Measurements from ENCODE around the gene RANBP17.

Gene RANBP17

DNA sequence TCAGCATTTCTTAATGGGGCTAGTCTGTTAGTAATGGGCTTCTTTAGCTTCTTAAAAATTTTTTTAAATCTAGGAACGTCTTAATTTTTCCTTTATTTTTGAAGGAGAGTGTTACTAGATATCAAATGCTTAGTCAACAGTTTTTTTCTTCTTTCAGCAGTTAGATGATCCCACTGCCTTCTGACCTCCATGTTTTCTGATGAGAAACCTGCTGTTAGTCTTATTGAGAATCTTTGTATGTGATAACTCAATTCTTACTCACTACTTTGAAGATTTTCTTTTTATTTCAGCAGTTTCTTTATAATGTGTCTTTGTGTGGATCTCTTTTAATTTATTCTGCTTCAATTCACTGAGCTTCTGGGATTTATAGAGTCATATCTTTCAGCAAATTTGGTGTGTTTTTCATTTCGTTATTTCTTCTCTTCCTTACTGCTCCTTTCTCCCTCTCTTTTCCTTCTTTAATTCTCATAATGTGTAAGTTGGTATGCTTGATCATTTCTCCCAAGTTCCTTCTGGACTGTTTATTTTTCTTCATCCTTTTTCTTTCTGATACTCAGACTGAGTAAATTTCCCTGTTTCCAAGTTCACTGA lies 205.8 kb downstream of the RANBP17 start:
- TF ChIP-seq ZNF8 (CRISPR knock-in tag; IDR thresholded peaks at IDR 0.05), result no peak
- no peak for TF ChIP-seq ZFP3 (CRISPR knock-in tag; IDR thresholded peaks at IDR 0.05)
- TF ChIP-seq, protein P1, sequence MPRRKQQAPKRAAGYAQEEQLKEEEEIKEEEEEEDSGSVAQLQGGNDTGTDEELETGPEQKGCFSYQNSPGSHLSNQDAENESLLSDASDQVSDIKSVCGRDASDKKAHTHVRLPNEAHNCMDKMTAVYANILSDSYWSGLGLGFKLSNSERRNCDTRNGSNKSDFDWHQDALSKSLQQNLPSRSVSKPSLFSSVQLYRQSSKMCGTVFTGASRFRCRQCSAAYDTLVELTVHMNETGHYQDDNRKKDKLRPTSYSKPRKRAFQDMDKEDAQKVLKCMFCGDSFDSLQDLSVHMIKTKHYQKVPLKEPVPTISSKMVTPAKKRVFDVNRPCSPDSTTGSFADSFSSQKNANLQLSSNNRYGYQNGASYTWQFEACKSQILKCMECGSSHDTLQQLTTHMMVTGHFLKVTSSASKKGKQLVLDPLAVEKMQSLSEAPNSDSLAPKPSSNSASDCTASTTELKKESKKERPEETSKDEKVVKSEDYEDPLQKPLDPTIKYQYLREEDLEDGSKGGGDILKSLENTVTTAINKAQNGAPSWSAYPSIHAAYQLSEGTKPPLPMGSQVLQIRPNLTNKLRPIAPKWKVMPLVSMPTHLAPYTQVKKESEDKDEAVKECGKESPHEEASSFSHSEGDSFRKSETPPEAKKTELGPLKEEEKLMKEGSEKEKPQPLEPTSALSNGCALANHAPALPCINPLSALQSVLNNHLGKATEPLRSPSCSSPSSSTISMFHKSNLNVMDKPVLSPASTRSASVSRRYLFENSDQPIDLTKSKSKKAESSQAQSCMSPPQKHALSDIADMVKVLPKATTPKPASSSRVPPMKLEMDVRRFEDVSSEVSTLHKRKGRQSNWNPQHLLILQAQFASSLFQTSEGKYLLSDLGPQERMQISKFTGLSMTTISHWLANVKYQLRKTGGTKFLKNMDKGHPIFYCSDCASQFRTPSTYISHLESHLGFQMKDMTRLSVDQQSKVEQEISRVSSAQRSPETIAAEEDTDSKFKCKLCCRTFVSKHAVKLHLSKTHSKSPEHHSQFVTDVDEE (CRISPR knock-in tag; IDR thresholded peaks at IDR 0.05), result no peak
- no peak for TF ChIP-seq SNAI2 (CRISPR knock-in tag; IDR thresholded peaks at IDR 0.05)
- TF ChIP-seq, protein P2, sequence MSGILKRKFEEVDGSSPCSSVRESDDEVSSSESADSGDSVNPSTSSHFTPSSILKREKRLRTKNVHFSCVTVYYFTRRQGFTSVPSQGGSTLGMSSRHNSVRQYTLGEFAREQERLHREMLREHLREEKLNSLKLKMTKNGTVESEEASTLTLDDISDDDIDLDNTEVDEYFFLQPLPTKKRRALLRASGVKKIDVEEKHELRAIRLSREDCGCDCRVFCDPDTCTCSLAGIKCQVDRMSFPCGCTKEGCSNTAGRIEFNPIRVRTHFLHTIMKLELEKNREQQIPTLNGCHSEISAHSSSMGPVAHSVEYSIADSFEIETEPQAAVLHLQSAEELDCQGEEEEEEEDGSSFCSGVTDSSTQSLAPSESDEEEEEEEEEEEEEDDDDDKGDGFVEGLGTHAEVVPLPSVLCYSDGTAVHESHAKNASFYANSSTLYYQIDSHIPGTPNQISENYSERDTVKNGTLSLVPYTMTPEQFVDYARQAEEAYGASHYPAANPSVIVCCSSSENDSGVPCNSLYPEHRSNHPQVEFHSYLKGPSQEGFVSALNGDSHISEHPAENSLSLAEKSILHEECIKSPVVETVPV (CRISPR knock-in tag; IDR thresholded peaks at IDR 0.05), result no peak
- no peak for TF ChIP-seq TOX (CRISPR knock-in tag; IDR thresholded peaks at IDR 0.05; ENCODE audit: borderline replicate concordance)
- TF ChIP-seq ISL1 (CRISPR knock-in tag; IDR thresholded peaks at IDR 0.05), result no peak
- TF ChIP-seq CSDC2 (CRISPR knock-in tag; IDR thresholded peaks at IDR 0.05), result no peak
- TF ChIP-seq OSR1 (CRISPR knock-in tag; IDR thresholded peaks at IDR 0.05), result no peak
- TF ChIP-seq BACH2 (CRISPR knock-in tag; IDR thresholded peaks at IDR 0.05; ENCODE audit: borderline replicate concordance), result no peak
- TF ChIP-seq, protein P3, sequence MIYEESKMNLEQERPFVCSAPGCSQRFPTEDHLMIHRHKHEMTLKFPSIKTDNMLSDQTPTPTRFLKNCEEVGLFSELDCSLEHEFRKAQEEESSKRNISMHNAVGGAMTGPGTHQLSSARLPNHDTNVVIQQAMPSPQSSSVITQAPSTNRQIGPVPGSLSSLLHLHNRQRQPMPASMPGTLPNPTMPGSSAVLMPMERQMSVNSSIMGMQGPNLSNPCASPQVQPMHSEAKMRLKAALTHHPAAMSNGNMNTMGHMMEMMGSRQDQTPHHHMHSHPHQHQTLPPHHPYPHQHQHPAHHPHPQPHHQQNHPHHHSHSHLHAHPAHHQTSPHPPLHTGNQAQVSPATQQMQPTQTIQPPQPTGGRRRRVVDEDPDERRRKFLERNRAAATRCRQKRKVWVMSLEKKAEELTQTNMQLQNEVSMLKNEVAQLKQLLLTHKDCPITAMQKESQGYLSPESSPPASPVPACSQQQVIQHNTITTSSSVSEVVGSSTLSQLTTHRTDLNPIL (CRISPR knock-in tag; IDR thresholded peaks at IDR 0.05; ENCODE audit: low read depth), result no peak
- no peak for TF ChIP-seq ZFP30 (CRISPR knock-in tag; IDR thresholded peaks at IDR 0.05)
- TF ChIP-seq GLIS3 (CRISPR knock-in tag; IDR thresholded peaks at IDR 0.05), result no peak
- no peak for TF ChIP-seq ZNF565 (CRISPR knock-in tag; conservative IDR thresholded peaks at IDR 0.05; ENCODE audit: low read depth)
- no peak for TF ChIP-seq PPARA (CRISPR knock-in tag; IDR thresholded peaks at IDR 0.05; ENCODE audit: borderline replicate concordance)
- no peak for ATAC-seq

GRCh38 chr5:171074747-171075146 lies 212.9 kb downstream of the RANBP17 start:
- TF ChIP-seq, protein P3 (CRISPR knock-in tag; IDR thresholded peaks at IDR 0.05; ENCODE audit: low read depth), result no peak
- no peak for TF ChIP-seq ZFP30 (CRISPR knock-in tag; IDR thresholded peaks at IDR 0.05)
- no peak for TF ChIP-seq ZC3H10 (CRISPR knock-in tag; IDR thresholded peaks at IDR 0.05)
- no peak for TF ChIP-seq ZNF8 (CRISPR knock-in tag; IDR thresholded peaks at IDR 0.05)
- TF ChIP-seq CSDC2 (CRISPR knock-in tag; IDR thresholded peaks at IDR 0.05), result no peak
- TF ChIP-seq ZNF70 (CRISPR knock-in tag; IDR thresholded peaks at IDR 0.05), result no peak
- TF ChIP-seq, protein P2 (CRISPR knock-in tag; IDR thresholded peaks at IDR 0.05), result no peak
- no peak for TF ChIP-seq RARB (CRISPR knock-in tag; IDR thresholded peaks at IDR 0.05)
- no peak for TF ChIP-seq ZNF565 (CRISPR knock-in tag; conservative IDR thresholded peaks at IDR 0.05; ENCODE audit: low read depth)
- TF ChIP-seq ISL1 (CRISPR knock-in tag; IDR thresholded peaks at IDR 0.05), result no peak
- TF ChIP-seq ZFP3 (CRISPR knock-in tag; IDR thresholded peaks at IDR 0.05), result no peak
- TF ChIP-seq TCF4 (CRISPR knock-in tag; IDR thresholded peaks at IDR 0.05; ENCODE audit: borderline replicate concordance), result no peak
- no peak for TF ChIP-seq TOX (CRISPR knock-in tag; IDR thresholded peaks at IDR 0.05; ENCODE audit: borderline replicate concordance)
- no peak for ATAC-seq

DNA sequence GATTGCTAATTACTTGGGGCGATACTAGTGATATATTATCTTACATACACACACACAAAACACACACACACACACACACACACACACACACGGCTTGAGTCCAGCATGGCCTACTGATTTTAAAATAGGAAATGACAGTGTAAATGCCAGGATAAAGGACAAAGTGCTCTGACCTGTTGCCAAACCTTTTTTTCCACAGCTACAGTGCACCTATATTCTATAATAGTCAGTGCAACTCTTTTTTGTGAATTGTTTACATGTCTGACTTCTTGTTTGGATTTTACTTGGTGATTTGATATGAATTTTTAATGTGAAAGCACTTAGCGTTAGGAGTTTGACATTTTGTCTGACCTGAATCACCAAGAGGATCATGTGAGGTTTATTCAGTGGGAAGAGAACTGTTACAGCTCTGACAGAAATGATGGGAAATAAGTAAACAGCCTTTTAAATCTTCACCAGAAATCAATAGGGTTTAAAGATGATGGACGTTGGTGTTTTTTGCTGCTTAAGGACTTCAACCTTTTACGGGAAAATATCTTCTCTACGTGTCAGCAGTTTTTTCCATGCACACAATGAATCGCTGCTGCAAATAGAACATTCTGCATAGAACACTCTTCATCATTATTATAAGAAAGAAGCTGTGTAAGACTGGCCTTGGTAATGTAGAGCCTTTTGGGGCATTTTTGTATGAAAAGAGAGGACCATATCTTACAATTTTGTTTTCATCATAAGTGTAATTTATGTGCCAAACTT lies 218.5 kb downstream of the RANBP17 start:
- no peak for ATAC-seq
- TF ChIP-seq OSR1 (CRISPR knock-in tag; IDR thresholded peaks at IDR 0.05), result no peak
- TF ChIP-seq, protein P3 (CRISPR knock-in tag; IDR thresholded peaks at IDR 0.05; ENCODE audit: low read depth), result no peak
- TF ChIP-seq BACH2 (CRISPR knock-in tag; IDR thresholded peaks at IDR 0.05; ENCODE audit: borderline replicate concordance), result no peak
- no peak for TF ChIP-seq TCF4 (CRISPR knock-in tag; IDR thresholded peaks at IDR 0.05; ENCODE audit: borderline replicate concordance)
- TF ChIP-seq POU6F1 (CRISPR knock-in tag; IDR thresholded peaks at IDR 0.05; ENCODE audit: borderline replicate concordance, low read depth), result no peak
- TF ChIP-seq GLIS3 (CRISPR knock-in tag; IDR thresholded peaks at IDR 0.05), result no peak
- TF ChIP-seq ISL1 (CRISPR knock-in tag; IDR thresholded peaks at IDR 0.05), result no peak
- no peak for TF ChIP-seq ZC3H10 (CRISPR knock-in tag; IDR thresholded peaks at IDR 0.05)
- TF ChIP-seq ESRRG (CRISPR knock-in tag; IDR thresholded peaks at IDR 0.05), result no peak
- no peak for TF ChIP-seq ZFP30 (CRISPR knock-in tag; IDR thresholded peaks at IDR 0.05)
- no peak for TF ChIP-seq SNAI2 (CRISPR knock-in tag; IDR thresholded peaks at IDR 0.05)
- no peak for TF ChIP-seq ARNTL (CRISPR knock-in tag; IDR thresholded peaks at IDR 0.05; ENCODE audit: borderline replicate concordance, low read depth)
- no peak for TF ChIP-seq ZNF70 (CRISPR knock-in tag; IDR thresholded peaks at IDR 0.05)
- TF ChIP-seq TOX (CRISPR knock-in tag; IDR thresholded peaks at IDR 0.05; ENCODE audit: borderline replicate concordance), result no peak
- TF ChIP-seq CSDC2 (CRISPR knock-in tag; IDR thresholded peaks at IDR 0.05), result no peak
- no peak for TF ChIP-seq ZFP3 (CRISPR knock-in tag; IDR thresholded peaks at IDR 0.05)

All from SK-N-SH treated with all-trans-retinoic acid at 6 μM for 48 hours (cell line).